ENCODE data around the gene EIF3B.
"Not testable (repeated sequence)": the region's sequence is repeated elsewhere in the genome, so short reads cannot be mapped to it uniquely, and the experiment has no call there.

EIF3B gene

GRCh38 chr7:2354186-2354938, at the start of gene EIF3B:
EIF3B (plus strand) TSS chr7:2354827; CDS start chr7:2354922, 95 bp downstream.
- DNase-seq: peak; percentile 99

- not testable (repeated sequence) for DNase-seq
These were observed 49.4 kb upstream of the EIF3B start for GRCh38 chr7:2305258-2305657.

GRCh38 chr7:2306688-2307087, 47.9 kb upstream of the EIF3B start:
- no peak for DNase-seq

- DNase-seq: no peak
These were observed 46.9 kb upstream of the EIF3B start for GRCh38 chr7:2307690-2308107.

GRCh38 chr7:2309889-2310331, 44.7 kb upstream of the EIF3B start:
- no peak for DNase-seq

GRCh38 chr7:2312267-2312929, 42.2 kb upstream of the EIF3B start:
- no peak for DNase-seq

- peak; percentile 15 for DNase-seq
These were observed 41.0 kb upstream of the EIF3B start for GRCh38 chr7:2313450-2314208.

GRCh38 chr7:2314209-2314955, 40.2 kb upstream of the EIF3B start, which contains the start of gene SNX8:
SNX8 (minus strand) TSS chr7:2314441; CDS start chr7:2314421, 20 bp downstream.
- DNase-seq: peak; percentile 91

- DNase-seq: not testable (repeated sequence)
These were observed 39.6 kb upstream of the EIF3B start for GRCh38 chr7:2314956-2315530.

GRCh38 chr7:2315787-2316186, 38.8 kb upstream of the EIF3B start:
- DNase-seq: no peak

- DNase-seq: no peak
These were observed 38.0 kb upstream of the EIF3B start for GRCh38 chr7:2316578-2316977.

GRCh38 chr7:2317556-2318293, 36.9 kb upstream of the EIF3B start:
- DNase-seq: no peak

- DNase-seq: no peak
These were observed 33.6 kb upstream of the EIF3B start for GRCh38 chr7:2321020-2321419.

- DNase-seq: no peak
These were observed 29.5 kb upstream of the EIF3B start for GRCh38 chr7:2325162-2325561.

GRCh38 chr7:2326951-2327350, 27.7 kb upstream of the EIF3B start:
- DNase-seq: no peak

GRCh38 chr7:2330493-2330892, 24.1 kb upstream of the EIF3B start:
- no peak for DNase-seq

GRCh38 chr7:2331707-2332106, 22.9 kb upstream of the EIF3B start:
- no peak for DNase-seq

GRCh38 chr7:2332606-2333231, 21.9 kb upstream of the EIF3B start:
- not testable (repeated sequence) for DNase-seq

- DNase-seq: no peak
These were observed 17.9 kb upstream of the EIF3B start for GRCh38 chr7:2336626-2337299.

- DNase-seq: not testable (repeated sequence)
These were observed 7.1 kb upstream of the EIF3B start for GRCh38 chr7:2347351-2348063.
